HG03378 (cell line): ENCODE data around the gene HAUS3.

Source experiments
- ATAC-seq: cut with Tn5 transposase; IDR thresholded peaks from one replicate; pipeline ENCODE4 v1.9.1; 2021; ENCODE audit warnings: mild to moderate bottlenecking, moderate library complexity; ENCODE audit not compliant: unreplicated experiment

Gene HAUS3

DNA sequence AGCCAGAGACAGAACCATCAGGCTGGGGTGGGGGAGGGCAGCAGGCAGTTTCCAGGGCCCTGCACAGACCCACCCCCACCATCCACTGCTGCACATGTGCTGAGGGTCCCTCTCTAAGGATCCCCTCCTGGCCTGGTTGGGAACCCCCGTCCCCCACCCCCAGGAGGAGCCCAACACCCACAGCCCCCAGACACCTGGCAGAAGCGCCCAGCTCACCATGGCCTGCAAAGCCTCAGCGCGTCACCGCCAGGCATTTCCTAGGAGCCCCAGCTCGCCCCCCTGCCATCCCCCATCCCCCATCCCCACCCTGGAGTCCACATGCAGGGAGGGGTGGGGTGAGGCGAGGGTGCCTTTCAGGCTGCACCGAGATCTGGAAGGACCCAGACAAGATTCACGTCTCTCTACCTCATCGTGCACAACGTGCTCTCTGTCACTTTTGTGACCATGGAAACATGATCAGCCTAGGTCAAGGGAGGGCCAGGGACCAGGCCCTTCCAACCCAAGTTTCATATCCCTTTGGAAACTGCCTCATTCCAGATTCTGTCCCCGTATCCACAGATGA lies 10.7 kb upstream of the HAUS3 start:
- ATAC-seq = no peak

DNA sequence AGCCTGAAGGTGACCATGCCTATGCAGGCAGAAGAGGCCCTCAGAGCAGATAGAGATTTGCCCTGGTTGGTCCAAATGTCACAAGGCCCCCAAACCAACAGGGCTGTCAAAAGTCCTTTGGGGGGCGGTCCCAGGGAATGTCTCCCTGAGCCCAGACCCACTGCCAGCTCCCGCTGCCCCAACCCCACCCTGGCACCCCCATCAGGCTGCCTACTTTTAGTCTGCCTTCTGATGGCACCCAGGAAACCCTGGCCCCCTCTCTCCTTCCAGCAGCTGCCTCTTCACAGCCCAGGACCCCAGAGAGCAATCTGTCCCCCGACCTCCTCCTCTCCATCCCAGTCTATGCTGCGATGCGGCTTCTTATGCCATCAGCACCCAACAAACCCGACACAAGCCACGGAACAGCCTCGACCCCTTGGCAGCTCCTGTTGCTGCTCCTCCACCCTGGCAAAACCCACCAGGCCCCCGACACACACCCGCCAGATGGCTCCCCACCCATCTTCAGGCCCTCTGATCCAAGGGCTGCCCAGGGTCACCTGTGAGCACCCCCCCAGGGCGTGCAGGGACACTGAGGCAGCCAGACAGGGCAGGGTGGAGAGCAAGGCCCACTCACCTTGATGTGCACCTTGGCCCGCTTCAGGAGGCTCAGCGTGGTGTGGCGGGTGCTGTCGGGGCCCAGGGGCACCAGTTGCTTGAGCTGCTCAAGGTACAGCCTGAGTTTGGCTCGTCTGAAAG lies 10.0 kb upstream of the HAUS3 start:
- ATAC-seq = no peak

- no peak for ATAC-seq
Observed at GRCh38 chr4:2251073-2251794, 9.3 kb upstream of the HAUS3 start.

DNA sequence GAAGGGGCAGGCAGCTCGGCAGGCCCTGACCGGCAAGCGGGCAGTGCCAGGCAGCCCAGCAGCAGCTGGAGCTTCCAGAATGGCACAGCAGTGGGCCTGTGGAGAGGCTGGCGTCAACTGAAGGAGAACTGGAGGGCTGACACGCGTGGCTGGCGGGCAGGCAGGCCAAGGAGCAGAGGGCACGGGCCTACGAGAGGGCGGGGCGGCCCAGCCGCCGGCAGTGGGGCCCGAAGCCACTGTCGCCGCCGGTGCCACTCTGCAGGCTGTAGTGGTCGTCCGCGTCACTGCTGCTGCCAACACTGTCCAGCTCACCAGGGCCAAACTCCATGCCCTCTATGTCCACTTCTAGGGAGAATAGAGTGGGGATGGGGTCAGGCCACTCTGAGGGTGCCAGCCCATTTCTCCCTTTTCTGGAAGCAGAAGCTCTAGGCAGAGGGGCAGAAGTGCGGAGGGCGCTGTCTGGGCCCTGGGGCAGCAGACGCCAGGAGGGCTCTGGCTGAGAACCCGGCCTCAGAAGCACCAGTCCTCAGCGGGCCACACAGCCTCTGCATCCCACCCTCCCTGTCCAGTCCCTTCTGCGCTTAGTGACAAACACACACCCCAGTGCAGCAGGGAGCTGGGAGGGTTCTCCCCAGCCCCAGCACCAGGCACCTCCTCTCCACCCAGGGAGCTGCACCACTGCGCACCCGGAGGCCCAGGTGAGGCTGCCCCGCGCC lies 8.6 kb upstream of the HAUS3 start:
- ATAC-seq = no peak

DNA sequence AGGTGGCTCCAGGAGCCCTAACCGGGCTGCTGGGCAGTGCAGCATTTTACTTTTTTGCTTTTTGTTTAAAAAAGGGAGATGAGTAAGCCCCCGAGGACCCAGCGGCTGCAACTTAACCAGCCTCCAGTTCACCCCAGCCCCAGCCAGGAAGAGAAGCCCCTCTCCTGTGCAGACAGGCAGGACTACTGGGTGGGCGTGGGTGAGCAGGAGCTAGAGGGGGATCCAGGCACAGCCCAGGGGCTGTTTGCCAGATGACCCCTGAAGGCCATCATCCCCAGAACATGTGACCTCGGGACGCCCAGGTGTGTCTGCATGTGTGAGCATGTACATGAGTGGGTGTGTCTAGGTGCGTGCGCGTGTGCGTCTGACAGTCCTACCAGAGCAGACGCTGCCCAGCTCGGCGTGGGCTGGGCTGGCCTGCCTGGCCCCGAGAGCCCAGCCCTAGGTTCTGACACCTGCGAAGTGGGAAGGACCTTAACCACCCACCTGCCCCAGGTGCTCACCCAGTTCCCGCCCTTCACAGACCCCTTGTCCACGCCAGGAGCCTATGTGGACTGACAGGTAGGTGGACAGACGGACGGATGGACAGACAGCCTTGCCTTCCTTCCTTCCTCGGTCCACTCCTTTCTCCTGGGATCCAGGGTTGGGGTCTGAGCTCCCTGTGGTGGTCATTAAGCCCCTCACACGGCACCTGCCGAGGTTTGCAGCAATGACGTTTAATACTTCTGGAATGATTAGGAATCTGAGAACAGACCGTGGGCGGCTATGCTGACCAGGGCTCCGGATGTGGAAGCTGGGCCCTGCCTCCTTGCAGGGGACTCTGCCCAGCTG lies 7.8 kb upstream of the HAUS3 start:
- ATAC-seq = no peak

DNA sequence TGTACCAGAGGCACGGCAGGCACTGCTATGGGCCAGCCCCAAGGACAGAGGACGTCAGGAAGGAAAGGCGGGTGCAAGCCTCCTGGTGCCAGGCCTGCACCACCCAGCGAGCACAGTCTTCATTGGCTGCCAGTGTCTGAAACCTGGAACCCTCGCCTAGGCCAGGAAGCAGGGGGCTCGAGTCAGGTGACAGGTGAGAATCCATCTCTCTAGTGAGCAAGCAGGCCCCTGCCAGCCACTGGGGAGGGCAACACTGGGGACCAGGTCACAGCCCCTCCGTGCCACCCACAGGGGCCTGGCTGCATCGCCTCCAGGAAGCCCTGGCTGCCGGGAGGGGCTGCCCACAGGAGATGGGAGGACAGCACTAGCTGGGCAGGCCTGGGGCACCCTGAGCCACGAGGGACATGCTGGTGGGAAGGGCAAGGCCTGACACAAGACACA lies 6.9 kb upstream of the HAUS3 start:
- no peak for ATAC-seq

DNA sequence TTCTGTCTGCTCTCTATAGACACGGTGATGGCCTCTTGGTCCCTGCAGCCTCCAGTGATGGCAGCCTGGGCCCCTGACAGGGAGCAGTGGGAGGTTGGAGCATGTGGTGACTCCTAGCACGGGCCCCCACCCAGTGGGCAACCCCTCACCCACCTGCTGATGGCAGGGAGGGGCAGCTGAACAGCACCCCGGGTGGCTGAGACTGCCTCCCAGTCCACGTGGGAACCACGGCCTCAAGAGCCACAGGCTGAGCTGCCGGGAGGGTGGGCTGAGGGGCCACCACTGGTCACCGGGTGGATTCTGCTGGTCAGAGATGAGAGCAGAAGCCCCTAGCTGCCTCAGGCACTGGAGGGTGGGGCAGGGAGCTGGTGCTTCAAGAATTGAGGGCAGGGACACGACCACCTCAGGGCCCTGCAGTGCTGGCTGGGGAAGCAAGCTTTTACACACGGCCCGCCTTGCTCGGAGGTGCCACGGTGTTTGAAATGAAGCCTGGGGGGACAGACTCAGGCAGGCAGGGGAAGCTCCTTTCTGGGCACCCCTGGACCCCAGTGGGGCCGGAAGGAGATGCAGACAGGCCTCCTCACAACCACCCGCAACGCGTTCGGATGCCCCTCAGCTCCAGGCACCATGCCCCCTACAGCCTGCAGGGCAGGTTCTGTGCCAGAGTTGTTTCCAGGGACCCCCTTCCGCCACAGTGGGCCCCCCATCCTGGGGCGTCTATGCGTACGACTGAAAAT lies 6.3 kb upstream of the HAUS3 start:
- no peak for ATAC-seq

DNA sequence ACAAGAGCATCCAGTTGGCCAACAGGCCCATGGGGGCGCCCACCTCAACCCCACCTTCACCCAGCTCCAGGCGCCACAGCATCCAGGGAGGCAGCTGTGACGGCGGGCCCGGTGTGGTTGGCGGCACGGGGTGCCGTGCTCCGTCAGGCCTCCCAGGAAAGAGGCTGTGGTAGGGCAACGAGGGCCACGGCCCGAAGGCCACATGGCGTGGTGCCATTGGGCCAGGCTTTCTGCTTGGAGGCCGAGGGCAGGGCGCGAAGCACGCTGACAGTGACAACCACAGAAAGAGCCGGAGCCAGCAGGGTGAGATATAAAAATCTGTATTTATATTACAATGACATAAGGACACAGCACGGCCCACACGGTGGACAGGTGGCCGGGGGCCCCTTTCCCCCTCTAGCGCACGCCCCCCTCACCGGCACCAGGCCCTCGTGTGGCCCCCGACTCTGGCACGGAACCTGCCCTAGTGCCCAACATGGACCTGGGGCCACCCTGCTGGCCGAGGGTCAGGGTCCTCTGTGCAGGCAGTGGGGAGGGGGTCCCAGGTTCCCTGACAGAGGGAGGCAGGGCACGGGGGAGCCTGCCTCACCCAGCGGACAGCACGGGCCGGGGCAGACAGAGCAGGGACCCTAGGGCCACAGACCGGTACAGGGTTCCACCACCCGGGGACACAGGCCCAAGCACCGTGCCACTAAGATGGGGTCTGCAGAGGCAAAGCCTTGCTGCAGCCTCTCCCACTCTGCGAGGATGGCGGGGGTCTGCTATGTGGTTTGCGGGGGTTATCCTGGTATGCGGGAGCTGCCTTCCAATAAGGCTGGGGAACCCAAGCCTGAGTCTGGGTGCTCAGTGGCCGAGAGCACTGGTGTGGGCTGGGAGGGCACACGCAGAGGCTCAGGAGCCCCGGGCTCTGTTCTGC lies 5.5 kb upstream of the HAUS3 start:
- ATAC-seq = no peak

DNA sequence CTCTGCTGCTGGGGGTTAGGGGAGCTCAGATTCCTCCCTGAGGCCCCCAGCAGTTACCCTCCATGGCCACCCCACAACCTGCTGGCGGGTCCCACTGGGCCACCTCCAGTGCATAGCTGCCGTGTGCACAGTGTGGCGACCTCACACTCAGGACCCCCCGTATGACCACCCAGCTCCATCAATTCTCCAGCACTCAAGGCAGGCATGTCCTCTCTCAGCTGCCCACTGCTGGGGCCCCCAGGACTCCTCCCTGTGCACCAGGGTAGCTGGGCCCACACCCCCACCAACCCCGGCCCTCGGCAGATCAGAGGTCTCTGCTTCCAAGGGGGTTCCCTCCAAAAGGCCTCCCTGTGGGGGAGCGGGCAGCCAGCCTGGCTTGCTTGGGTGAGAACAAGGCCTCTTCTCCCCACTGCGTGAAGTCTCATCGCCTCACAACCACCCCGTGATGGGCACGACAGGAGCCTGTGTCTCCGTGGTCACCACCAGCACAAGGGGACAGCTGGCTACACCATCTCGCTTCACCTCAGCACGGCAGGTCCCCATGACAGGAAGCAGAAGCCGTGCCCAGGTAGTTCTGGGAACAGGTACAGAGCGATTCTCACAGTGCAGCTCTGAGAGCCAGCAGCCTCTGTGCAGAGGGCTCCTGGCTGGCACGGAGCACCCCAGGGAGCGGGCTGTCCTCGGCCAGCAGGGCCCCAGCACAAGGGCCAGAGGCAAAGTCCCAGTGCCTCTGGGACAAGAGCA lies 4.6 kb upstream of the HAUS3 start:
- no peak for ATAC-seq

DNA sequence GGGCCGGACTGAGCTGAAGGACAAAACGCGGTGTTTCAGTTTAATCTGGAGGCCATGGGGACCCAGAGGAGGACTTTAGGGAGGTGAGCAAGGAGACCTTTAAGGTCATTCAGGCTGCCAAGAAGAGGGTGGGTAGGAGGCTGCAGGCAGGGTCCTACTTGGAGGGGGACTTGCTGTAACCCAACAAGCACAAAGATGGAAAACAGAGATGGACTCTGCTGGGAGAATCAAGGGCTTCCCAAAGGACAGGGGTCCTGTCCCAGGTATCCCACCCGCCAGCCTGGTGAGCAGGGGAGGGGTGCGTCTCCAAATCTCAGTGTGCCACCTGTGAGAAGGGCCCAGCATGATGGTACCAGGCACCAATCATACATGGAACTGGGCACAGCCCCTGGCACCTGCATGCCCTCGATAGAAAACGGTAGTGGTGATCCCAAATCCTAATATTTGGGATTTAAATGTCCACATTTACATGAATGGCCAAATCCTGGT lies 3.9 kb upstream of the HAUS3 start:
- ATAC-seq = no peak

GRCh38 chr4:2245057-2245786 lies 3.3 kb upstream of the HAUS3 start:
- no peak for ATAC-seq

- ATAC-seq = no peak
Observed at GRCh38 chr4:2243681-2244380, 1.9 kb upstream of the HAUS3 start.

DNA sequence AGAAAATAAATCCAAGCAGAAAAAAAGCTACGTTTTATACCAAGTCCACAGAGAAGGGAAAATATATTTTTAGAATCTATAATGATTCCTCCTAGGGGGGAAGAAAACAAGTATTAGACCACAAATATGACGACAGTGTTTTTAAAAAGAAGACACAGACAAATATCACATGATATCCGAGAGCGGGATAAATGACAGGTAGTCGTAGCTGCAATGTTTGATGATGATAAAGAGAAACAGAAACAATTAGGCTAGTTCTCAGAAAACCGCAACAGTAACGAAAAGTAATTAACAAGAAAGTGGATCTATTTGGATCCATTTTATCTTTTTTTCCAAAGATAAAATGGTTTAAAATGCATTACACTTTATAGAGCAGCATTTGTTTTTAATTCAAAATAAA lies 918 bp downstream of the HAUS3 start:
- ATAC-seq = no peak

DNA sequence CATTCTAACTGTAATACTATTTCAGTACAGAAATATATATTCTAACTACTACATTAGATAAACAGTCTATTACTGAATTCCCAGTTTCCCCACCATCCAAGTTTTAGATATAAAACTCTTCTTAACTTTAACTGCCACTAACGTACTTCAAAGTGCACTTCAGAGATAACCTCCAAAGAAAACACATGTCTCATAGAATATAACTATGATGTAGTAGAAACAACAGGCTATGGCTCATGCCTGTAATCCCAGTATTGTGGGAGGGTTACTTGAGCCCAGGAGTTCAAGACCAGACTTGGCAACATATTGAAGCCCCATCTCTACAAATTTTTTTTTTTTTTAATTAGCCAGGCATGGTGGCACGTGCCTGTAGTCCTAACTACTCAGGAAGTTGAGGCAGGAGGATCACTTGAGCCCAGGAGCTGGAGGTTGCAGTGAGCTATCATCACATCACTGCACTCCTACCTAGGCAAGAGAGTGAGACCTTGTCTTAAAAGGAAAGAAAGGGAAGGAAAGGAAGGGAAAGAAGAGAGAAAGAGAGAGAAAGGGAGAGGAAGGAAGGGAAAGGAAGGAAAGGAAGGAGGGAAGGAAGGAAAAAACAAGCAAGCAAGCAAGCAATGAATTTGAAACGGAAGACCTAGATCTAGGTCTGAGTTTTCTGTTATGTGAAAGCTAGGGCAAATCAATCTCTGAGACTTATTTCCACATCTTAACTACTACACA lies 4.8 kb downstream of the HAUS3 start:
- no peak for ATAC-seq

- no peak for ATAC-seq
Observed at GRCh38 chr4:2231082-2231481, 10.8 kb downstream of the HAUS3 start.

GRCh38 chr4:2226261-2226660 lies 15.7 kb downstream of the HAUS3 start:
- ATAC-seq = no peak
